GM21528 (cell line): ENCODE measurements around the gene DPP10.
"Not testable (repeated sequence)": the region's sequence is repeated elsewhere in the genome, so short reads cannot be mapped to it uniquely, and the experiment has no call there.

Experiments
- ATAC-seq: cut with Tn5 transposase; IDR thresholded peaks from one replicate; pipeline ENCODE4 v1.9.1; 2021; ENCODE audit warnings: mild to moderate bottlenecking, moderate library complexity; ENCODE audit not compliant: unreplicated experiment, low FRiP score

Gene DPP10

DNA sequence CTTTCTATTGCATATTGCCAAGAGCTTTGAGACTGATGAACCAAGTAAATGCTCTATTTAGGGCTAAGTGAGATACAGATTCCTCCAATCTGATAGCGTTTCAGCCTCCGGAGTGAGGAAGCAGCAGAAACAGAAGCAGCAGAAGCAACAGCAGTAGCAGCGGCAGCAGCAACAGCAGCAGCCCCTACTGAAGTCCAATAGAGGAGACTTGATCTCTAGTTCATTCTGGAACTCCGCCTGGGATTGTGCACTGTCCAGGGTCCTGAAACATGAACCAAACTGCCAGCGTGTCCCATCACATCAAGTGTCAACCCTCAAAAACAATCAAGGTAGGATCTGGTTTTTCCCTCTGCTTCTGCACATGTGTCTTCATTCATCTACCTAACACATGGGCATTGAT, at the start of gene DPP10:
TSS of gene DPP10 (plus strand) at position 132 of the 400 bp plus-strand sequence.
- ATAC-seq, result no peak

DNA sequence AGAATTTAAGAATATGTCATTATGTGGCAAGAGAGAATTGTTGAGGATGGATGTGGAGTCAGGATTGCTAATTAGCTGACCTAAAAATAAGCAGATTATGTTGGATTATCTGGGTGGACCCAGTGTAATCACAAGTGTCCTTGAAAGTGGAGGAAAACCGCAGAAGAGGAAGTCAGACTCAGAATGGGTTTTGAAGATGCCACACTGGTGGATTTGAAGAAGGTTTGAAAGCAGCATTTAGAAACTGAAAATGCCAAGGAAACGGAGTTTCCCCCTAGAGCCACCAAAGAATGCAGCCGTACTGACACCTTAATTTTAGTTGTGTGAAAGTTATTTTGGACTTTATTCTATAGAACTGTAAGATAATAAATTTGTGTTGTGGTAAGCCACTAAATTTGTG, 41.6 kb upstream of the DPP10 start:
- ATAC-seq, result no peak

DNA sequence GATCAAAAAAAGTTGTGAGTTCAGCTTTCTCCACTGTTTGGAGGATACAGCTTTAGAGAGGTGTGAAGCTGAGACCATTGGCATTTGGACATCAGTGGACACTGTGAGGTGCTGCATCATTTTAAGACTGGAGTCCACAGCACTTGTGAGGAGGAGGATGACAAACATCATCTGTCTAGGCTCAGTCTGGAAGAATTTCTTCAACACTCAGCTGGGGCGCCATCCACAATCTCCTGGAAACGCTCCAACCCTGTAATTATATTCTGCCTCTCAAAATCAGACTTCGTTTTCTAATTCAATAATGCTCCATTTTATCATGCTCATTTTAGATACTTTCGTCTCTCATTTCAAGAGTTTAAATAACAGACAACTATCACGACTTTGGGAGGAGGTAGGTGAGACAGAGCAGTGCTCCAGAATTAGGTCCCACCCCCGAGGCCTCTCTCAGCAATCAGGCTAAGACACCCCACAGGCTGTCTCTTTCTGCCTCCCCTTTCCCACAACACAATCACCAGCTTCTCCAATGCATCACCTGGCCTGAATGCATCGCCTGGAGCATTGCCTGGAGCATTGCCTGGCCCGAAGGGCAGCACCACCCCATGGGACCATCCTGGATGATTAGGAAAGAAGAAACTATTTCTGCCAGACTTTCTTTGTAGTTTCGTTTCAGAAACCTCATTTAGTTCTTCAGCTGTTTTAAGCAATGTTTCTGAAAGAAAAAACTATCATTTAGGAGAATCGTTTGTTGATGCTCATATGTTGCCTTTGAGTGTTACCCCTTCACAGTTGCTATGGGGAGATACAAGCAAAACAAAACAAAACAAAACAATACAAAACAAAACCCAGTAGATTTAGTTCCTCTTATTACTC, 37.0 kb upstream of the DPP10 start:
- ATAC-seq, result no peak

DNA sequence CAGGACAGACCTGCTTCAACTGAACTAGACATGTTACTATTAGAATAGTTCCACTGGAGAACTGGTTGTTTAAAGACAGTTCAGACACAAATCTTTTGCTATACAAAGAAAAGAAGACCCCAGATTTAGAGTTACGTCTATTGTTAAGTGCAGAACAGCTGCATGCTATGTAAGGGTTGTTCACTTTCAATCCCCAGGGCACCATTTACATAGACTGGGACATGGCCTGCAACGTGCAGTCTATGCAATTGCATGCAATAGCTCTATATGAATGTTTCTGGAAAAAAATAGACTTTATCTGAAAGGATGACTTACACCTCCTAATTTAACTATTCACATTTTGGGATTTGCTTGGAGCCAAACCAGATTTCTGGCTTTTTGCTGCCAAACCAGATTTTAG, 36.1 kb upstream of the DPP10 start:
- ATAC-seq, result no peak

DNA sequence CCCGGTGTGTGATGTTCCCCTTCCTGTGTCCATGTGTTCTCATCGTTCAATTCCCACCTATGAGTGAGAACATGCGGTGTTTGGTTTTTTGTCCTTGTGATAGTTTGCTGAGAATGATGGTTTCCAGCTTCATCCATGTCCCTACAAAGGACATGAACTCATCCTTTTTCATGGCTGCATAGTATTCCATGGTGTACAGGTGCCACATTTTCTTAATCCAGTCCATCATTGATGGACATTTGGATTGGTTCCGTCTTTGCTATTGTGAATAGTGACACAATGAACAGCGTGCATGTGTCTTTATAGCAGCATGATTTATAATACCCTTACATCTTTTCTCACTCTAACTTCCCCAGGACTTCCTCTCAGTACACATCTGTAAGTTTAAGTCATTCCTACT, 35.1 kb upstream of the DPP10 start:
- ATAC-seq, result not testable (repeated sequence)

DNA sequence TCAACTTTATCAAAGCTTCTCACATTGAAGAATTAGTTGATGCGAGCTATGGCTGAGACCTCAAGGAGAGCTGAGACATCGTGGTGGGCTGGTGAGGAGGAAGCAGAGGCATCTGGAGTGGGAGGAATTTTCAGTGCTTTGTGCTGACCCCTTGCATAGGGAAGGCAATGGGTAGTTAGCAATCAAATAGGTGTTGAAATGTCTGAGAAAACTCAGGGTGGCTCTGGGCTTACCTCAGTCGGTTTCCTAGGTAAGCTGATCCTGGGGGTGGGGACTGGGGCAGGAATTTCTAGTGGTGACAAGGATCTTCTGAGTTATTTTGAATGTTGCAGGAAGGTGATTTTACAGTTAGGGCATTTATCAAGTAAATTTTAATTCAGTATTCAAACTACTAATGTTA, 20.7 kb upstream of the DPP10 start:
- ATAC-seq, result no peak

DNA sequence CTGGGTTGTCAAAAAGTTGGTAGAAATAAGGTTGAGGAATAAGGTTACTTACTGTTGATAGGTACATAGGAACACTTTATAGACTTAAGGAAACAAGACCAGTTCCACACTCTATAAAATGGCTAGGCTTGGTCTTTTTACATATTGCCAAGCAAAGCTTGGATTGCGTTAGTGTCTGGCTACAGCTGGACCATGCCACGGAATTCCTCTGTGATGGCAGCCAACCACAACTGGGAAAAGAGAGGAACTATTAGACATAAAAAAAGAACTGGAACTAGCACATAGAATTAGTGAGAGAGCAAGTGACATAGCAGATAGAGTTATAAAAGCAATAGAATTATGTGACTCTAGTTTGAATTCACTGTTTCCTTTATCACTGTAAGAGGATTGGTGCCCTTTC, 17.7 kb upstream of the DPP10 start:
- no peak for ATAC-seq

DNA sequence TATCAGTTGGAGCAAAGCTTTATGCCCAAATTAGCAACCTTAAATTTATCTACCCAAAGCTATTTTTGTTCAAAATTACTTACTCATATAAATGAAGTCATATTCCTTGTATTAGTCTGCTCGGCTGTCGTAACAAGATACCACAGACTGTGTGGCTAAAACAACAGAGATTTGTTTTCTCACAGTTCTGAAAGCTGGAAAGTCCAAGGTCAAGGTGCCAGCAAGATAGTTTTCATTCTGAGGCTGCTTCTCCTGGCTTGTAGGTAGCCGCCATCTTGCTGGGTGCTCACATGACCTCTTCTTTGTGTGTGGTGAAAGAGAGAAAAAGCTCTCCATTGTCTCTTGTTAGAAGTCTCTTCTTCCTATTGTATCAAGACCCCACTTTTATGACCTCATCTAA, 15.7 kb upstream of the DPP10 start:
- no peak for ATAC-seq

DNA sequence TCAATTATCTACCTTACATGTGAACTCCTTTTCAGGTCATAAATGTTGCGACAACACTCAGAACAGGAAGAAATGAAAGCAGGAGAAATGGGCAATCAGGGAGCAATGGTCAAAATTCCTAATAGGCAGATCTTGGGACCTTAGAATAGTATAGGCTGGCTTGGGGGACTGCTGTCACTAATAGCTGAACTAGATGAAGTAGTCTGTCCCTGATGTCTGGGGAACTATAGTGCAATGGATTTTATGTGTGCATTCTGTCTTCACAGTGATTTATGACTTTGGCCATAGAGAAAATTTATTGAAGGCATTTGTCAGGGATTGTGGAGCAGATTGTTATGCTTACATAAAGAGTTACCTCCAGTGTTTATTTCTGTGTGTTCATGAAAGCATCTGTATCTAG, 6.1 kb upstream of the DPP10 start:
- ATAC-seq, result no peak

DNA sequence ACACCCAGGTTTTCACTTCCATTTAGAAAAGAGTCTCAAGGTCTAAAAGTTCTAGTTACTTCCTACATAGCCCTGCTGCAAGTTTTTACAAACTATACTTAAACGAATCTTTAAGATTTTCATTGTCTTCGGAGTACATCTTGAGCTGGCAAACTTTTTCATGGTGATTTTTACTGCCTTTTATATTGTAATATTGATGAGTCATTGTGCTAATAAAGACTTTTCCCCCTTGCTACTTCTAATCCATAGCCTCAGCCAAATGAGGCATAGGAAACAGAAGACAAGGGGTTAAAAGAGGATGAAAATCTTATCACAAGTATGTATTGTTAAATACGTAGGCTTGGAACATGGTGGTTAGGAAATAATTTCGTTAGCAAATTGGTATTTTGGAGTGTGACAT, 4.1 kb downstream of the DPP10 start:
- ATAC-seq, result no peak

DNA sequence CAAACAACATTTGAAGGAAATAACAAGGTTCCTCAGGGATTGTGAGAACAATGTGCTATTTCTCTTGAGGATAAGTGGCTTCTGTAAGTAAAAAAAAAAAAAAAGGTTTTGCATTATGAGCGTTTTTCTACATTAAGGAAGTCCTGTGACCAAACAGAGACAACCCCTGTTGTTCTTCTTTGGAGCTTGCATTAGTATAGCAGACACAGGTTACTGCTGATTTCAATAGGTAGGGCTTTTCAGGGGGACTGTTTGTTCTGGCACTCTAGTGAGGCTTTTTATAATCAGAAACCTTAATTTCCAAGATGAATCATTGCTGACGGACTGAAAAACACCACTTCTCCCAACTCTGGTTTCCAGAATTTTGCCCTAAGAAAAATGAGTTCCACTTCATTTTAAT, 8.2 kb downstream of the DPP10 start:
- ATAC-seq, result no peak

DNA sequence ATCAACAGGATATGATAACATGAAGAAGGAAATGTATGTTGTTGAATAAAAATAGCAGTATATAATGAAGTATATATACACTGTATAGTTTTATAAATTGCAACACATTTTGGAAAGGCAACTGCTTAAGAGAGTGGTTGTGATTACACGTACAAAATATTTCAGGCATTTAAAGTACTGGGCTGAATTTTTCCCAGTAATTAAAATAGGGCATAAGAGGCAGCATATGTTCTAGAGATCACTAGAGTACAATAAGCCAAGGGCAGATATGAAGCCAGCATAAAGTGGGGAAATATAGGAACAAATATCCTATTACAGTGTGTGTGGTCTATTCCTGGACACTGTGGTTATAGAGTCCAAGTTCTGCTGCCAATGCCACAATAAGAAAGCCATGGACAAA, 14.1 kb downstream of the DPP10 start:
- ATAC-seq, result no peak

DNA sequence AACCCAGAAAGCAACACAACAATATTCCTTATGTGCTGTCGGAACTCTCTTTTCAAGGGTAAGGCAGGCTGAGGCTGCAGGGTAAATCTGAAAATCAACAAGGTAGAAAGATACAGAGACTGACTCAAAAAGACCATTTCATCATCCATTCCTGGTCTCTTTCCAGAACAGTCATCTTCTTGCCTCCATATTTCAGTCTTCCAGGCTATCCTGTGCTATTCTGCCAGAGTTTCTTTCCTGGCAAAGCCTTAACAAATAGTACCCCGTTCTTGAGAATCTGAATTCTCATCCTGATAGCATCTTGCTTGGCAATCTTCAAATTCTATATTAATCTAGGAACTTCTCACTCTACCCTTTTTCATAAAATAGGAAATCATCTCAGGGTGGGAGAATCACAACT, 15.5 kb downstream of the DPP10 start:
- ATAC-seq, result no peak

DNA sequence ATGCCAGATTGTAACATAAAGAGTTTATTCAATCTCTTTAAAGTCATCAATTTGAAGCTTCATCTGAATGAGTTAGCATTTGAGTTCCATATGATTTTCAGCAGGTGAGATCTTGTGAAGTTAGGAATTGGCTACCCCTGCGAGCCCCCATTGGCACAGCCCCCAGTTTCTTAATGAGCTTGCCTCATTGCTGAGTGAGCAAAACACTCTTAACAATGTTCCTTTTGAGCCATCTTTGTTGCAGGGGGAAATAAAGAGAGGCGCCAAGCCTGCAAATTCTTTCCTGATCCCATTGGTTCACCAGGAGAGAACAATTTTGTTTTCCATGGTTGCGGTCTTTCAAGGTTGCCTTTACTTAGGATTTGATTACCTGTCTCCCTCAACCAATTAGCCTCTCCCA, 18.7 kb downstream of the DPP10 start:
- no peak for ATAC-seq

DNA sequence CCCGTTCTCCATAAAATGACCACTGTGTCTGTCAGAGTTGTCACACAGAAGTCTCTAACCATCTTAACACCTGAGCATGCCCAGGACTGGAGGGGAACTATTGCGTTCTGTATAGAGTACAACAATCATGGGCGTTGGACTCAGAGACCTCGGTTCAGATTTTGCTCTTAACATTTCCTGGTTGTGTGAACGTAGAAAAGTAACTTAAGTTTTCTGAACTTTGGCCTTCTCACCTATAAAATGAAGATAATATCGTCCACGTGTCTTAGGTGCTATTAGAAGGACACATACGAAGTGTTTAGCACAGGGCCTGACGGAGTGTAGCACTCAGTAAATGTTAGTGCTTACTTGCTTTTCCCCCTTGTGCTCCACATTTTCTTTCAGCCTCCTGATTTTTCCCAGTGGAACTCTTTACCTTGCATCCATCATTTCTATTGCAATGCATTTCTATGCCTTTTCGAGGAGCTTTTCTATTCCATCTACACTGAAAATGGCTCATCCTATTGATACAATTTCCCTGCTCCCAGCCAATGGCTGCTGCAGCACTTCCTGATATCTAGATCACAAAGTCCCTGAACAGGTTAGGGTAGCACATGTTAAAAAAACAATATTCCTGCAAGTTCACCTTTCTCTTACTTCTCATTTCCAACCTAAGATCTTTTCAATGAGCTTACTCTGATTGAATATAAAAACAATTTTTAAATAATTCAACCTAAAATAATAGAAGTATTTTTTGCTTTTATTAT, 22.7 kb downstream of the DPP10 start:
- ATAC-seq, result no peak

DNA sequence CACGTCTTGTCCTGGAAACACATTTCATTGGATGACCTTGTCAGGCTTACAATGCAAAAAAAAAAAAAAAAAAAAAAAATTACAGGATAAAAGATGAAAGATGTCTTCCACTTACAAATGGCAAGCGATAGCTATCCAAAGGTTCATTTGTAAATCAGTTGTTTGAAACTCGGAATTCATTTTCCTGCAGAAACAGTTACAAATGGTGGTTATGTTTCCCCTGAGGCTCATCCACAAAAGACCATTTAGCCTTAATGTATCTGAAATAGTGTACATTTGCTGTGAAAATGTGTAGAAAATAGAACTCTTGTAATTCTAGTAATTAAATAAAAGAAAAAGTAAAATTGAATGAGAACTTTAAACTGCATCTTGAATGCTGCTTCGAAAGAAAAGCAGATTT, 25.9 kb downstream of the DPP10 start:
- ATAC-seq, result no peak

DNA sequence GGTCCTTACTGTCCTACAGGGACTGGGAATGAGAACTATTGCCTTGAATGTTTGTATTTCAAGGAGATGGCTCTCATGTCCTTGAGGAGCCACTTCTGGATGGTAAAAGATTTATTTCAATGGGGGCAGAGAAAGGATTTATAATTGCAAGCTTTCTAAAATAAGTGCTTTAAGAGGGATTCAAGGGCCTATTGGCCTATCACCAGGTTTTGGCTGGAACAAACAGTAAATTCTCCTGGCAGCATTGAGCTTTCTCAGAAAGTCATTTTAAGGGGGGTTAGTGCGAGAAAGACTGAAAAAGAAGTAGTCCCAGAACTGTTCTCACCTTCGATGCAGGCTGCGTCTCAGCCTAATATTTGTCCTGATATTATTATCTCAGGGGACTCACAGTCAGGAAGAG, 29.8 kb downstream of the DPP10 start:
- no peak for ATAC-seq

DNA sequence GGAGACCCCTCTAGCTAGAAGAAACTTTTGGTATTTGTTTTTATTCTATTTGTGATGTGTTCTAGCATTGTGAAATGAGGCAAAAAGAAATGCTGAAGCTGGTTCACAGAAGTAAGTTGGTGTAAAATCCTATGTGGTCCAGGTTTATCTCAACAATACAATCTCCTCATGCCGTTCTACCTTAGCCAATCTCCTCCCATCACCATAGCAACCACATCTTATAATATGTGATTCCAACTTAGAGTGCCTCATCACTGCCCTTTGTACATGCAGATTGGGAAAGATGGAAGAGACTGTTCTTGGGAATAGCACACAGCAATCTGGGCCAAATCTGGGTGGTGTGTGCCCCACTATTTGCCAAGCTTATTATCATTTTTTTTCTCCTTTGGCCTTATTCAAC, 30.3 kb downstream of the DPP10 start:
- no peak for ATAC-seq

DNA sequence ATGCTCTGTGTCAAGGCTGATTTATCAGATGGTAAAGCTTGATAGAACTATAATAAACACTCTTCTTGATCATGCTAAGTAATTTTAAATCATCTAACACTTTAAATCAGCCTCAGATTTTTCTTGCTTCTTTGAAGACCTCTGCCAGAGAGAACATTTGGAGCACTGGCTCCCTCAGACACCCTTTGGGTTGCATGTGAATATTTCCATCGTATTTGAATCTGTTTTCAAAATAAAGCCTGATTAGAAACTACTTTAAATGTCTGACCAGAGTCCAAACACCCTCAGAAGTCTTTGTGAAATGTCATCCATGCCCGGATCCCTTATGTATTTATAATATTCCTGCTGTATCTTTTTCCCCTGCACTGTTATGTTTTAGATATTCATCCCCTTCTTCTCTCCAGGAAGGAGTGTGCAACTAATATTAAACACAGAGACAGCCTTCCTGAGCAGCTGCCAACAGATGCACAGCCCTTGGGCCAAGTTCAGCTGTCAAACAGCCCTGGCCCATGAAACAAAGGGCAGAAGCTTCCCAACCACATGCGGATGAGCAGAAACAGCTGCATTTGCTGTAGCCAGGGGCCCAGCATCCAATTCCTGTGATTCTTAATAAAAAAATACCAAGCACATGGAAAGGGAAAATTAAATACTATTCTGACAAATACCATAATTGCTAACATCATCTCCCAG, 46.5 kb downstream of the DPP10 start:
- ATAC-seq, result no peak

DNA sequence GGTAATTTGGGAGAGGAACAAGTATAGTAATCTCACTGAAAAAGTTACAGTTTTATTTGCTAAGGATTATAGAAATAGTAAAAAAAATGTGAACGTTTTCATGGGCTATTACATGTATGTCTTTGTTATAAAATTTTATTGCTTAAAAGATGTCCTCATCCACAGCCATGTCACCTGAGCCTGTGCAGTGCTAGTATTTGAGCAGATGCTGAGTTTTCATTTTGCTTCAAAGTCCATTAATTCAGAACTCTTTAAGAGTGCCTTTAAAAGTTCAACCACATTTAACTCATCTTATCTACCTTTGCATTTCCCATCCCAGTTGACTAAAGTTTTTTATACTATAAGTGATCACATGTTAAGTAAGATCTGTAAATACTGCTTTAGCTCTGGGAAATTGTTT, 52.6 kb downstream of the DPP10 start:
- no peak for ATAC-seq

DNA sequence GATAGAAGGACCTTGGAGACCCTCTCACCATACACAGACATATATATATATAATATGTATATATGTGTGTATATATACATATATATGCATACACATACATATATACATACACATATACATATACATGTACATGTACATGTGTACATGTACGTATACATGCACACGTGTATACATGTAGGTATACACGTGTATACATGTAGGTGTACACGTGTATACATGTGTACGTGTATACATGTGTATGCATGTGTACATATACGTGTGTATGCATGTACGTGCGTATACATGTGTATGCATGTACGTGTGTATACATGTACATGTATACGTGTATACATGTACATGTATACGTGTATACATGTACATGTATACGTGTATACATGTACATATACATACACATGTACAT, 54.5 kb downstream of the DPP10 start:
- ATAC-seq, result no peak
